ENCODE measurements around the gene ST3GAL4. TPM values are rescaled to one million over a fixed set of nuclear protein-coding genes. Genes with fewer than 3 reads are reported as not detected.
"Not testable (repeated sequence)": the region's sequence is repeated elsewhere in the genome, so short reads cannot be mapped to it uniquely, and the experiment has no call there.

Gene ST3GAL4
- total RNA-seq, 1 experiment from 2014 or later: 13.6 TPM

- no peaks in the 10 kb centered on the region; the same call in 1 of the 2 replicates for H3K4me1 ChIP-seq (ENCODE audit: insufficient read depth, low read length)
- H3K27ac ChIP-seq (ENCODE audit: insufficient read length, low read depth, low read length): no peak overlapping the region
- no peak overlapping the region for H3K4me2 ChIP-seq (ENCODE audit: insufficient read depth, insufficient read length, low read length)
- H3T11ph ChIP-seq (ENCODE audit: low read length): no peak overlapping the region
- Mint-ChIP-seq H3K9me3 (no peaks in the 10 kb centered on the region), H3K27me3 (ENCODE audit: low read depth) (no peaks in the 10 kb centered on the region; the same call in 1 of the 2 replicates), H3K4me1 (peaks cover 15 to 33% of the 10 kb centered on the region in 2 experiments), H3K4me3 (no peak overlapping the region), H3K27ac (no peak overlapping the region), H3K36me3 (ENCODE audit: insufficient read depth in 1 of 3, low read depth in 3 of 3) (no peaks in the 10 kb centered on the region)
- H2BK120ac ChIP-seq (ENCODE audit: low read depth, low read length, poor library complexity, severe bottlenecking): no peak overlapping the region
- H3K18ac ChIP-seq (ENCODE audit: insufficient read length, low read depth, low read length): no peak overlapping the region
- no peak overlapping the region for H3K56ac ChIP-seq (ENCODE audit: insufficient read length, low read depth, low read length)
- DNase-seq: no peak
- H3K27me3 ChIP-seq (ENCODE audit: insufficient read depth, low read length): no peaks in the 10 kb centered on the region
- no peak overlapping the region for H3K4ac ChIP-seq (ENCODE audit: low read depth, low read length)
- no peak overlapping the region for H2BK5ac ChIP-seq (ENCODE audit: insufficient read length, low read length)
- no peak overlapping the region for H4K91ac ChIP-seq (ENCODE audit: insufficient read length, low read depth, low read length)
- no peak overlapping the region for H2BK20ac ChIP-seq (ENCODE audit: low read depth, low read length, poor library complexity, severe bottlenecking)
- H2BK15ac ChIP-seq (ENCODE audit: low read depth, low read length): no peak overlapping the region
- peaks cover 2% of the 10 kb centered on the region for H4K20me1 ChIP-seq (ENCODE audit: control insufficient read depth, insufficient read depth, insufficient read length)
- H3K79me1 ChIP-seq (ENCODE audit: insufficient read depth, low read depth, low read length, poor library complexity, severe bottlenecking): no peaks in the 10 kb centered on the region
- peaks cover under 1% of the 10 kb centered on the region; the same call in 1 of the 2 replicates for H3K79me2 ChIP-seq (ENCODE audit: insufficient read depth, low read length)
- H4K8ac ChIP-seq (replicated peaks; ENCODE audit: insufficient read length, low read depth, low read length): no peak overlapping the region
- no CpG with 5 or more reads among the region's 7 CpGs for WGBS (ENCODE audit: extremely low coverage, insufficient read length, low lambda C conversion rate)
- H2AK5ac ChIP-seq (ENCODE audit: insufficient read length, low read length): no peak overlapping the region
- H3K9me3 ChIP-seq (ENCODE audit: control insufficient read depth, low read depth, low read length): no peaks in the 10 kb centered on the region
- no peak overlapping the region for H2BK12ac ChIP-seq (ENCODE audit: insufficient read length, low read depth, low read length)
- TF ChIP-seq CTCF (conservative IDR thresholded peaks at IDR 0.05): no peak
- H2AFZ ChIP-seq (ENCODE audit: low read length): no peak overlapping the region
- no peak overlapping the region for H3K23ac ChIP-seq (ENCODE audit: insufficient read length, low read depth, low read length)
- no peak overlapping the region for H3K9ac ChIP-seq (ENCODE audit: extremely low read depth, insufficient read length, low read length)
- H4K5ac ChIP-seq (ENCODE audit: insufficient read length, low read depth, low read length): no peak overlapping the region
- H3K14ac ChIP-seq (ENCODE audit: insufficient read depth, low read length): no peak overlapping the region
- no peaks in the 10 kb centered on the region for H3K23me2 ChIP-seq (ENCODE audit: insufficient read length, low read depth, low read length, poor library complexity, severe bottlenecking)
These were observed 16.1 kb downstream of the ST3GAL4 start for GRCh38 chr11:126371595-126371994.

GRCh38 chr11:126373389-126374066, 18.0 kb downstream of the ST3GAL4 start:
- no CpG with 5 or more reads among the region's 12 CpGs for WGBS (ENCODE audit: extremely low coverage, insufficient read length, low lambda C conversion rate)
- H3K9ac ChIP-seq (ENCODE audit: extremely low read depth, insufficient read length, low read length); H3K27ac ChIP-seq (ENCODE audit: insufficient read length, low read depth, low read length): not testable (repeated sequence)

More at GRCh38 chr11:126373389-126374066, 18.0 kb downstream of the ST3GAL4 start:
- not testable (repeated sequence) for H2BK20ac ChIP-seq (ENCODE audit: low read depth, low read length, poor library complexity, severe bottlenecking); H3K4ac ChIP-seq (ENCODE audit: low read depth, low read length); H4K91ac ChIP-seq (ENCODE audit: insufficient read length, low read depth, low read length); H3K23me2 ChIP-seq (ENCODE audit: insufficient read length, low read depth, low read length, poor library complexity, severe bottlenecking); DNase-seq; H2BK15ac ChIP-seq (ENCODE audit: low read depth, low read length); H2BK120ac ChIP-seq (ENCODE audit: low read depth, low read length, poor library complexity, severe bottlenecking); H3K18ac ChIP-seq (ENCODE audit: insufficient read length, low read depth, low read length); H3K36me3 Mint-ChIP-seq (ENCODE audit: insufficient read depth in 1 of 3, low read depth in 3 of 3); H3K56ac ChIP-seq (ENCODE audit: insufficient read length, low read depth, low read length); H3K27me3 Mint-ChIP-seq (ENCODE audit: low read depth); H3T11ph ChIP-seq (ENCODE audit: low read length); H3K27me3 ChIP-seq (ENCODE audit: insufficient read depth, low read length); H3K9me3 ChIP-seq (ENCODE audit: control insufficient read depth, low read depth, low read length); H3K14ac ChIP-seq (ENCODE audit: insufficient read depth, low read length); H3K23ac ChIP-seq (ENCODE audit: insufficient read length, low read depth, low read length); H2BK12ac ChIP-seq (ENCODE audit: insufficient read length, low read depth, low read length); H3K9me3 Mint-ChIP-seq; H3K79me1 ChIP-seq (ENCODE audit: insufficient read depth, low read depth, low read length, poor library complexity, severe bottlenecking); H2AFZ ChIP-seq (ENCODE audit: low read length); H3K4me2 ChIP-seq (ENCODE audit: insufficient read depth, insufficient read length, low read length); H4K20me1 ChIP-seq (ENCODE audit: control insufficient read depth, insufficient read depth, insufficient read length); H4K5ac ChIP-seq (ENCODE audit: insufficient read length, low read depth, low read length); H3K4me1 ChIP-seq (ENCODE audit: insufficient read depth, low read length); H2BK5ac ChIP-seq (ENCODE audit: insufficient read length, low read length); H3K79me2 ChIP-seq (ENCODE audit: insufficient read depth, low read length); H3K4me3 Mint-ChIP-seq; H4K8ac ChIP-seq (replicated peaks; ENCODE audit: insufficient read length, low read depth, low read length); H2AK5ac ChIP-seq (ENCODE audit: insufficient read length, low read length)
- Mint-ChIP-seq H3K4me1 (peaks cover 9 to 22% of the 10 kb centered on the region in 2 experiments), H3K27ac (0 out of 7 replicates have a peak overlapping the region, but pooled peaks of 1 of the 3 experiments have one; percentile 48)

Data from H9 (cell line).